22Rv1 (cell line): ENCODE data around the gene DSP.

ENCODE experiments used
- ZFX ChIP-seq: fragments of 450-650 bp; IDR thresholded peaks from 2 replicates; pipeline ENCODE4 v1.6.1; 2017; ENCODE audit warnings: antibody characterized with exemption, borderline replicate concordance
- TF ChIP-seq, protein P1 (sequence below): fragments of 450-650 bp; IDR thresholded peaks from 2 replicates; pipeline ENCODE4 v1.5.1; 2017; ENCODE audit warnings: mild to moderate bottlenecking

DNA sequence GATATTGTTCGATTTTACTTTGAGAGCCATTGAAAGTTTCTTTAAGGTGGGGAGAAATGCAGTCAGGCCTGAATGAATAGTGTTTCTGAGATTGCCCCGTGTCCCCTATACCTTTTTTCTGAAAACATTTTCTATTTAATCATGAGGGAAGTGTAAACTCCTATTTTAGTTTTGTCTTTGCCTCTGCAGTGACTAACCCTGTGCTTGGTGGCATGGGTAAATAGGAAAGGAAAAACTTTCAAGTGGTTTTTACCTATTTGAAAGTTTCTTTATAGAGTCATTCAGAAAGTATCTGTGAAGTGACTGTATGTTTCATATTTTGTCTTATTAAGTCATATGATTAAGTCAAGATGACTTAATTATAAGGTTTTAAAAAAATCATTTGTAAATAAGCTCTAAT lies 63.0 kb downstream of the DSP start:
- TF ChIP-seq, protein P1, sequence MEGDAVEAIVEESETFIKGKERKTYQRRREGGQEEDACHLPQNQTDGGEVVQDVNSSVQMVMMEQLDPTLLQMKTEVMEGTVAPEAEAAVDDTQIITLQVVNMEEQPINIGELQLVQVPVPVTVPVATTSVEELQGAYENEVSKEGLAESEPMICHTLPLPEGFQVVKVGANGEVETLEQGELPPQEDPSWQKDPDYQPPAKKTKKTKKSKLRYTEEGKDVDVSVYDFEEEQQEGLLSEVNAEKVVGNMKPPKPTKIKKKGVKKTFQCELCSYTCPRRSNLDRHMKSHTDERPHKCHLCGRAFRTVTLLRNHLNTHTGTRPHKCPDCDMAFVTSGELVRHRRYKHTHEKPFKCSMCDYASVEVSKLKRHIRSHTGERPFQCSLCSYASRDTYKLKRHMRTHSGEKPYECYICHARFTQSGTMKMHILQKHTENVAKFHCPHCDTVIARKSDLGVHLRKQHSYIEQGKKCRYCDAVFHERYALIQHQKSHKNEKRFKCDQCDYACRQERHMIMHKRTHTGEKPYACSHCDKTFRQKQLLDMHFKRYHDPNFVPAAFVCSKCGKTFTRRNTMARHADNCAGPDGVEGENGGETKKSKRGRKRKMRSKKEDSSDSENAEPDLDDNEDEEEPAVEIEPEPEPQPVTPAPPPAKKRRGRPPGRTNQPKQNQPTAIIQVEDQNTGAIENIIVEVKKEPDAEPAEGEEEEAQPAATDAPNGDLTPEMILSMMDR: no peak
- no peak for TF ChIP-seq ZFX
